Endothelial cell (in vitro differentiated cells): ENCODE measurements around the gene NLRC5. TPM values are rescaled to one million over a fixed set of nuclear protein-coding genes. Genes with fewer than 3 reads are reported as not detected.

ENCODE experiments used
- DNase-seq: peaks from one replicate; pipeline ENCODE4 v3.0.0; 2021; ENCODE audit warnings: low spot score
- H3K27ac Mint-ChIP-seq: one replicate; pipeline ENCODE4 v1.8.0; 2021; ENCODE audit warnings: mixed read lengths, inconsistent platforms; ENCODE audit not compliant: unreplicated experiment
- H3K27me3 Mint-ChIP-seq: one replicate; pipeline ENCODE4 v1.8.0; 2021; ENCODE audit warnings: mild to moderate bottlenecking, moderate library complexity, mixed read lengths, inconsistent platforms; ENCODE audit not compliant: unreplicated experiment
- H3K36me3 Mint-ChIP-seq: one replicate; pipeline ENCODE4 v1.8.0; 2021; ENCODE audit warnings: mild to moderate bottlenecking, low read depth, mixed read lengths, inconsistent platforms; ENCODE audit not compliant: unreplicated experiment
- H3K4me1 Mint-ChIP-seq: one replicate; pipeline ENCODE4 v1.8.0; 2021; ENCODE audit warnings: mild to moderate bottlenecking, mixed read lengths, inconsistent platforms; ENCODE audit not compliant: unreplicated experiment
- H3K4me3 Mint-ChIP-seq: one replicate; pipeline ENCODE4 v1.8.0; 2021; ENCODE audit warnings: mild to moderate bottlenecking, mixed read lengths, inconsistent platforms; ENCODE audit not compliant: unreplicated experiment
- H3K9me3 Mint-ChIP-seq: one replicate; pipeline ENCODE4 v1.8.0; 2021; ENCODE audit warnings: mixed read lengths, inconsistent platforms; ENCODE audit not compliant: unreplicated experiment
- total RNA-seq: library from RNA; stranded (reverse); fragmentation: NEBNext Ultra II Directional; extraction: Animal tissue kit (Norgen Biotek cat#: 25700); gene quantifications from one replicate; pipeline ENCODE4 v1.2.1, GENCODE V29; 2021; ENCODE audit not compliant: unreplicated experiment
- TF ChIP-seq, protein P1 (sequence below): fragments of 200-600 bp; sonication (generic); IDR thresholded peaks from one replicate; pipeline ENCODE4 v1.5.0; 2021; ENCODE audit warnings: antibody characterized with exemption; ENCODE audit not compliant: unreplicated experiment

NLRC5 gene
- total RNA-seq, 1 donor from 2014 or later: 2.4 TPM

DNA sequence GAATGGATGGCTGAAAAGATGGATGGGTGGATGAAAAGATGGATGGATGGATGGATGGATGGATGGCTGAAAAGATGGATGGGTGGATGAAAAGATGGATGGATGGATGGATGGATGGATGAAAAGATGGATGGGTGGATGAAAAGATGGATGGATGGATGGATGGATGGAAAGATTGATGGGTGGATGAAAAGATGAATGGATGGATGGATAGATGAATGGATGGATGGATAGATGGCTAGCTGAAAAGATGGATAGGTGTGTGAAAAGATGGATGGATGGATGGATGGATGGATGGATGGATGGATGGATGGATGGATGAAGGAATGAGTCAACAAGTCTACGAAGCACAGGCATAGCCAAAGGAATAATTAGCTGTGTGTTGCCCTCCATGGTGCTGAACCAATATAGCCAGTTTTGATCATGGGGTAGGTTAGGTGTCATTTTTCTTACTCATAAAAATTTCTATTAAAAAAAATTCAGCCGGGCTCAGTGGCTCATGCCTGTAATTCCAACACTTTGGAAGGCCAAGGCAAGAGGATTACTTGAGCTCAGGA is 41.1 kb downstream of the NLRC5 start:
- Mint-ChIP-seq H3K27me3 (peaks cover 9% of the 10 kb centered on the region), H3K36me3 (peaks cover 8% of the 10 kb centered on the region), H3K4me3 (no peak overlapping the region), H3K9me3 (no peaks in the 10 kb centered on the region), H3K4me1 (peaks cover 15% of the 10 kb centered on the region), H3K27ac (no peak overlapping the region)
- DNase-seq: no peak
- TF ChIP-seq, protein P1, sequence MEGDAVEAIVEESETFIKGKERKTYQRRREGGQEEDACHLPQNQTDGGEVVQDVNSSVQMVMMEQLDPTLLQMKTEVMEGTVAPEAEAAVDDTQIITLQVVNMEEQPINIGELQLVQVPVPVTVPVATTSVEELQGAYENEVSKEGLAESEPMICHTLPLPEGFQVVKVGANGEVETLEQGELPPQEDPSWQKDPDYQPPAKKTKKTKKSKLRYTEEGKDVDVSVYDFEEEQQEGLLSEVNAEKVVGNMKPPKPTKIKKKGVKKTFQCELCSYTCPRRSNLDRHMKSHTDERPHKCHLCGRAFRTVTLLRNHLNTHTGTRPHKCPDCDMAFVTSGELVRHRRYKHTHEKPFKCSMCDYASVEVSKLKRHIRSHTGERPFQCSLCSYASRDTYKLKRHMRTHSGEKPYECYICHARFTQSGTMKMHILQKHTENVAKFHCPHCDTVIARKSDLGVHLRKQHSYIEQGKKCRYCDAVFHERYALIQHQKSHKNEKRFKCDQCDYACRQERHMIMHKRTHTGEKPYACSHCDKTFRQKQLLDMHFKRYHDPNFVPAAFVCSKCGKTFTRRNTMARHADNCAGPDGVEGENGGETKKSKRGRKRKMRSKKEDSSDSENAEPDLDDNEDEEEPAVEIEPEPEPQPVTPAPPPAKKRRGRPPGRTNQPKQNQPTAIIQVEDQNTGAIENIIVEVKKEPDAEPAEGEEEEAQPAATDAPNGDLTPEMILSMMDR: no peak

DNA sequence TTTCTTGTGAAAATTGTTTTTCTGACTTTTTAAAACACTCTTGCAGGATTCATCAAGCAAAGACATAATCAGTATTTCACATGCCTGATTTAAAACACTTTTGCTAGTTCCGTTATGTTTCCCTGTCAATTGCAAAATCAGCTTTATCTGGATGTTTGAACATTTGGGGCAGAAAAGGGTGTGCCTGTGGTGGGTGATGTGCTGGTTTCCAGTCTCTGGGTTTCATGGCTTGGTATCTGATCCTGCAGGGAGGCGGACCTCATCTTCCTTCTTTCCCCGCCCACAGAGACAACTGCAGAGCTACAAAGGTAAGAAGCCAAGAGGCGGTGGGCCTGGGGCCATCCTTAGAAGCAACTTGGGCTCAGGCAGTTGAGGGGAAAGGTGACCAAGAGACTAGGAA is 41.8 kb downstream of the NLRC5 start:
- Mint-ChIP-seq H3K27ac (no peak overlapping the region), H3K9me3 (no peaks in the 10 kb centered on the region), H3K27me3 (peaks cover 10% of the 10 kb centered on the region), H3K4me1 (peaks cover 19% of the 10 kb centered on the region), H3K4me3 (no peak overlapping the region), H3K36me3 (peaks cover 13% of the 10 kb centered on the region)
- no peak for DNase-seq
- TF ChIP-seq, protein P1: no peak

GRCh38 chr16:57032346-57032745 is 43.0 kb downstream of the NLRC5 start:
- Mint-ChIP-seq H3K27me3 (peaks cover 7% of the 10 kb centered on the region), H3K9me3 (no peaks in the 10 kb centered on the region), H3K4me3 (no peak overlapping the region), H3K27ac (no peak overlapping the region), H3K4me1 (peaks cover 19% of the 10 kb centered on the region), H3K36me3 (peaks cover 13% of the 10 kb centered on the region)
- TF ChIP-seq, protein P1: no peak
- DNase-seq: no peak

DNA sequence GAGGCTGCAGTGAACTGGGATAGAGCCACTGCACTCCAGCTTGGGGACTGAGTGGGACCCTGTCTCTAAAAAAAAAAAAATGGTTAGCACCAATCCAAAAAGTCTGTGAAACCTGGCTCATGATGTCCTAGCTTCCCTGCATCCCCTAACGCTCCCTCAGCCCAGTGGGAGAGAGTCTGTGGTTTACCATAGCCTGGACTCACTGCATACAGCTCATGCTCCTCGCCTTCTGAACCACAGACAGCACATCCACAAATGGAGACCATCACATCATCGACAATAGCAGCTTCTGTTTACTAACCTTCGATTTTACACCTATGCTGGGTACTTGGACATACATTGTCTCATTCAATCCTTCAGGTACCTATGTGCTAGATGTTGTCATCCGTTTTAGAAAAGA is 43.6 kb downstream of the NLRC5 start:
- no peak overlapping the region for H3K4me3 Mint-ChIP-seq
- TF ChIP-seq, protein P1: no peak
- DNase-seq: no peak
- peaks cover 7% of the 10 kb centered on the region for H3K27me3 Mint-ChIP-seq
- peaks cover 19% of the 10 kb centered on the region for H3K4me1 Mint-ChIP-seq
- H3K9me3 Mint-ChIP-seq: no peaks in the 10 kb centered on the region
- H3K36me3 Mint-ChIP-seq: peaks cover 13% of the 10 kb centered on the region
- H3K27ac Mint-ChIP-seq: no peak overlapping the region

DNA sequence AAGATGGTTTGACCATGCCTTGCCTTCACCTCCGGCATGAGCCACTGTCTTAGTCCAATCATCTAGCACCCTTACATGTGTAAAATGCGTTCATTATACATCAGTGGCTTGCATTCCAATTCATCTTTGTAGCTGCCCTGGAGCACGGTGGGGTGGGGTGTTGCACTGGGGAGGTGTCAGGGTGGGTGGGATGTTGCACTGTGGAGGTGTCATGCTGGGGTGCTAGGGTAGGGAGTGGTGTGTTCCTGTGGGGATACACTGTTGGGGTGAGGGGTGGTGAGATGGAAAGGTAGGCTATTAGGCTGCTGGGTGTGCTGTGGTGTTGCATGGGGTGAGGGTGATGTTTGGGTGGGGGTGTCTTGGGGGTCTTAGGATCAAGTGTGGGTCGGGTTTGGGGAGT is 47.0 kb downstream of the NLRC5 start:
- H3K27ac Mint-ChIP-seq: no peak overlapping the region
- H3K27me3 Mint-ChIP-seq: peaks cover 8% of the 10 kb centered on the region
- no peak for DNase-seq
- no peaks in the 10 kb centered on the region for H3K9me3 Mint-ChIP-seq
- TF ChIP-seq, protein P1: no peak
- H3K36me3 Mint-ChIP-seq: peaks cover 12% of the 10 kb centered on the region
- H3K4me3 Mint-ChIP-seq: no peak overlapping the region
- peaks cover 30% of the 10 kb centered on the region for H3K4me1 Mint-ChIP-seq
